ENCODE results near the gene AHDC1.

The AHDC1 gene

DNA sequence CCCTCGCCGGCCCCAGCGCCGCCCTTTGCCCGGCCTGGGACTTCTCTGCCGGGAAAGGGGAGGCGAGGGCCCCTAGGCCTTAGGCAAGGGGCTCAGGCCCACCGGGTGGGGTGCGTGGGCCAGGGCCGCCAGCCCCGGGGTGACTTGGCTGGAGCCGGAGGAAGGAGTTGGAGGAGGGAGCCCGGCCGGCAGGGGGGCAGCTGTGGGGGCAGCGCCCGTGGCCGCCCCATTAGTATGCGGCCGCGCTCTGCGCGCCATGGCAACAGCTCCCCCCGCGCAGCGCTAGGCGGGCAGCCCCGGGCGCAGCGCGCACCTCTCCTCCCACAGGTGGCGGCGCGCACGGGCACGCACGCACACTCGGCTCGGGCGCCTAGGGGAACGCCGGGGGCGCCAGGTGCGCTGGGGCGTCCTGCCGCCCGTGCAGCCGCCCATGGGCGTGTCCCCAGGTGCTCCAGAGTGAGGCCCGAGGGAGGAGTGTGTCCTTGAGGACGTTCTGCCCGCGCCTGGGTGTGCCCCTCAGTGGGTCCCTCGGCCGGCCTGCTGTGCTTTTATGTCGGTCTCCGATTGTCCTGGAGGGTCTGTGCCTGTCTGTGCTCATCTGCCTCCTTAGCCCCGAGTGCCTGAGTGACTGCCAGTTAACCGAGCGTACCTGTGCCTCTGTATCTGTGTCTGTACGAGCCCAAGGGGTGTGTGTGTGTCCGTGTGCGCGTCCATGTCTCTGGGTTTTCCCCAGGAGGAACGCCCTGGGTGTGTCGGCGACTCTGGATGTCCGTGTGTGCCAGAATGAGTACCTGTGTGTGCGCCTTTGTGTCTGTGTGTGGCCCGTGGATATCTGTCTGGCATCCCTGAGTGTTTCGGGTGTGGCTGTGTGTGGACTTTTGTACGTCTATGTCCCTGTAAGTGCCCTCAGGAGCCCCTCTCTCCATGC, 75.8 kb downstream of the AHDC1 start:
- DNase-seq, result no peak
- in situ Hi-C loops (cut with MboI; ENCODE audit: low pct_unique_long_range_greater_than_20kb, low sequenced_read_pairs), result no loop called here

DNA sequence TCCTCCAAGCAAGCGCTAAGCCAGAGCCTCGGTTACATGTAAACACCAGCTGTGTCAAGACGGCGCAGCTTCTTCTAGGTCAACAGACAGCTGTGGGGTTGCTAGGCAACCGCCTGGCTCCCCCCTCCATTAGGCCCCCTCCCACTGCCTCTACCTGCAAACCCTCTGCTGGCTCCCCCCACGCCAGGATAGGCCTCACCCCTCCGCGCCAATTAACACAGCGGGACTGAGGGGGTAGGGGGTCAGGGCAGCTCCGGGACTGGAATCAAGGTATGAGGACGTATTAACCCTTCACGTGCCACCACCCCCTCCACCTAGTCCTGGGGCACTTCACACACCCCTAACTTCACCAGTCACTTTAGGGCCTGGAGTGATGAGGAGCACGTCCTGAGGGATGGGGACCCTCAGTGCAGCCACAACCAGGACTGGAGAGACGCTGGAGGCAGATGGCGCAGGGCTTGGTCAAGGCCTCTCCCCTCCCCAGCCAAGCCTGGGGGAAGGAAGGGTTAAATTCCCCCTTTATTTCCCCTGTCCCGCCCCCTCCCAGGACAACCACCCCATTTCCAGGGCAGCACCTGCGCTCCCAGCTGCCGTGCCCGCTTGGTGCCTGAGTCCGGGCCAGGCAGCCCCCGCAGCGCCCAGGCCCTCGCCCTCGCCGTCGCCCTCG, 76.6 kb downstream of the AHDC1 start:
- DNase-seq, result peak; percentile 65
- in situ Hi-C loops (cut with MboI; ENCODE audit: low pct_unique_long_range_greater_than_20kb, low sequenced_read_pairs), result no loop called here

DNA sequence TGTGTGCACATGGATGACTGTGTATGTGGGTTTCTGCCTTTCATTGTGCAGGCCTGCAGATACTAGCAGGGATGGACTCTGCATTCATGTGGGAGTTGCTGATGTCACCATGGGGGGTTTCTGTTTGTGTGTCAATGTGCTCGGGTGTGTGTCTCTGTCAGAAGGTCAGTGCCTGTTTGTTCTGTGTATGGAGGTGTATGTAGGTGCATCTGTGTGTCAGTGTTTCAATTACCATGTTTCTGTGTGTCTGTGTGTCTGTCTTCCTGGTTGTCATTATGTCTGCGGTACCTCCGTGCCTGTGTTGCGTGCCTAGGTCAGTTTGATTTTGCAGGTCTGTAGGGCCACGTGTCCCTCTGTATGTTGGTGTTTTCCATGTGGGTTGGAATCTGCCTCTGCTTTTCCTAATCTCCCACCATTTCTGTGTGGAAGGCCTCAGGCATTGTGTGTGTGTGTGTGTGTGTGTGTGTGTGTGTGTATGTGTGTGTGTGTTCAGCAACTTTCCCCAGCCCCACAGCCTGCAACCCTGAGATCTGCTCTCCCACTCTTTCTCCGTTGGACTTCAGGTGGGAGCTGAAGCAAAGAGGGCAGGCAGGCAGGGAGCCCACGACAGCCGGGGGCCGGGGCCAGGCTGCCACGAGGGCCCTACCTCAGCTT, 77.2 kb downstream of the AHDC1 start:
- peak; percentile 35 for DNase-seq
- in situ Hi-C loops (cut with MboI; ENCODE audit: low pct_unique_long_range_greater_than_20kb, low sequenced_read_pairs), result no loop called here

DNA sequence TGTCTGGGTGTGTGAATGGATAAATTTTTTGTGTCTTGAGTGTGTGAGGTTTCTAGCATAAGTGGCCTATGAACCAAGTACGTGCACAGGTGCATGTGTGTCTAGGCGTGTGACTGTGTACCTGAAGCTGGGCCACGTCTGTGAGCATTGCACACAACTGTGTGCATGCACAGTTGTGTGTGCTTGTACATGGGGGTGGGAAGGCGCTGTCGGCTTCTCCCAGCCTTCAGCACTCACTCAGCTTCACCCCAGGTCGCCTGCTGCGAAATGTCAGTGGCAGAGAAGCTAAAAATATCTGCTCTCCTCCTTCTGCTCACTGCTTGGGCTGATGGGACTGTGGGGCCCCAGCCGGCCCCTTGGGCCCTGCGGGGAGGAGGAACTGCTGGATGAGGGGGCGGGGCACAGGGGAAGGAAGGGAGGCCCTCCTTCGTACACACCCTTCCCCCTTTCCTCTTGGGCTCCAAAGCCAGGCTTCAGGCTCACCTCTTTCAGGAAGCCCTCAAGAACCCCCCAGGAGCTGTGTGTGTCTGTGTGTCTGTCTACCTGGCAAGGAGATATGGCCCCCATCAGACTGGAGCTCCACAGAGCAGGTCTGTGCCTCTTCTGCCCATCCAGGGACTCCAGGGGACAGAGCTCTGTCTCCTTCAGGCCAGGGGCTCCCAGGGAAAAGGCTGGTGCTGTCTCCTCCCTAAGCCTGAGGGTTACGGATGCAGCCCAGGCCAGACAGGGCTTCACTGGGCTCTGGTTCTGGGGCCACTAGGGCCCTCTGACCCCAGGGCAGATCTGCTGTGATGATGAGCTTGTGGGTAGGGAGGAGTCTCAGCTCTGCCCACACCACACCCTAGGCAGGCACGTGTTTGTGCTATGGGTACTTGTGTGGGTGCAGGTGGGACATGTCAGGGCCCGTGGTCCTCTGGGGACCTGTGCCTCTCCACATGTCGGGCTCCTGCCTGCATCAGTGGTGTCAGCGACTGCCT, 78.4 kb downstream of the AHDC1 start:
- in situ Hi-C loops (cut with MboI; ENCODE audit: low pct_unique_long_range_greater_than_20kb, low sequenced_read_pairs), result no loop called here
- DNase-seq, result peak; percentile 96

DNA sequence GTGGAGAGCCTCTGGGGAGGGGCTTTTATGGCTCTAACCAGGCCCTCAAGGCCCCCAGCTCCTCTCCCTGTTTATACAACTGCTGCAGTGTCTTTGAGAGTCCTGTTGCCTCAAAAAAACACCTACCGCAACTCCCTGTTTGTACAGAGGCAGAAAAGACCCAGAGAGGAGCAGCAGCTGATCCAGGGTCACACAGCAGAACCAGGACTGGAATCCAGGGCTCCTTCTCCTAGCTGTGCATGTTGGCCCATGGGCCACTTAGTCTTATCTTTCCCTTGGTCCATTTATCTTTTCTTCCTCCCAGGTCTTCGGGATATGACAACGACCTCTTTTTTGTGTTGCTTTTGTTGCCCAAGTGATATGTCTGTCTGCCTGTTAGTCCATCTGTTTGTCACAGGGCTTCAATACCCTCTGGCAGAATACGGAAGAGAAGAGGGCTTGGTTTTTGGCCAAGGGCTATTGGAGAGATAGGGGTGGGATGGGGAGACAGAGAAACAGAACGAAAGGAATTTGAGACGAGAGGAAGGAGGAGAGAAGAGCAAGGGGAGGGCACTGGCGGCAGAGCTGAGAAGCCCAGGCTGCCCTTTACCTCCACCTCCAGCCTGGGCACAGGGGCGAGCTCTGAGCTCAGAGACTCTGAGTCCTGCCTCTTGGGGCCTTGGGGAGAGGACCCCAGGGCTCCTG, 80.5 kb downstream of the AHDC1 start:
- no peak for DNase-seq
- in situ Hi-C loops (cut with MboI; ENCODE audit: low pct_unique_long_range_greater_than_20kb, low sequenced_read_pairs), result no loop called here

DNA sequence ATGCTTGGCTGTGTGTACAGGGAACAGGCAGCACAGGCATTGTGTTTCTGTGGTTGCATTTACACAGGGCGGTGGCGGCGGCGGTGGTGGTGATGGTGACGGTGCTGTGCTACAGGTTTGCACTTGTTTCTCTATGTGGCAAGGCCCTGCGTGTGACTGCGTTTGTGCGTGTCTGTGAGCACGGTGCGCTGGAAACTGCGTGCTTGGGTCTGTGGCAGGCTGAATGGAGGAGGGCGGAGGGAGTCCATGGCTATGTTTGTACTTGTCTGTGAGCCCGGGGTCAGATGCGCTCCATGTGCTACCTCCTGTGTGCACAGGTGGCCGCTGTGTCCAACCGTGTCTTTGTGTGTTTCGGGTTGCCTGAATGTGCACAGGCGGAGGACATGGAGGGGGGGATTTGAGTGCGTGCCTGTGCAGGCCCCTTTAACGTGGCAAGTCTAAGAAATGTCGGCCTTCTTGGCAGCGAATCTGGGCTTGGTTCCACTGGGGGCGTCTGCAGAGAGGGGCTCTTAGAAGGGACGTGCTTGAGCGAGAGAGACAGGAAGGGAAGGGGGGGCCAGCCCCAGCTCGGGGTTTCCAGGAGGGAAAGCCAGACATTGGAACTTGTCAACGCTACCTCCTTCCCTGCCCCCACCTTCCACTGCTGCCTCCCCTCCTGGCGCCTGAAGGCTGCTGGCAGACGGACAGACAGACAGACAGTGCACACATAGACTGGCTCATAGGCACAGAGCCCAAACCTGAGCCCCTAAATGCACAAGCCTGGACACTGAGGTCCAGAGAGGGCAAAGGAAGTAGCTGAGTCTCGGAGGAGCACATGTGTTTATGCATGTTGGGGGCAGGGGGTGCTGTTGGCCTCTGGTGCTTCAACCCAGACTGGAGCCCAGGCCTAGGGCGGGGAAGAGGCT, 81.3 kb downstream of the AHDC1 start:
- in situ Hi-C loops (cut with MboI; ENCODE audit: low pct_unique_long_range_greater_than_20kb, low sequenced_read_pairs), result no loop called here
- peak; percentile 50 for DNase-seq

DNA sequence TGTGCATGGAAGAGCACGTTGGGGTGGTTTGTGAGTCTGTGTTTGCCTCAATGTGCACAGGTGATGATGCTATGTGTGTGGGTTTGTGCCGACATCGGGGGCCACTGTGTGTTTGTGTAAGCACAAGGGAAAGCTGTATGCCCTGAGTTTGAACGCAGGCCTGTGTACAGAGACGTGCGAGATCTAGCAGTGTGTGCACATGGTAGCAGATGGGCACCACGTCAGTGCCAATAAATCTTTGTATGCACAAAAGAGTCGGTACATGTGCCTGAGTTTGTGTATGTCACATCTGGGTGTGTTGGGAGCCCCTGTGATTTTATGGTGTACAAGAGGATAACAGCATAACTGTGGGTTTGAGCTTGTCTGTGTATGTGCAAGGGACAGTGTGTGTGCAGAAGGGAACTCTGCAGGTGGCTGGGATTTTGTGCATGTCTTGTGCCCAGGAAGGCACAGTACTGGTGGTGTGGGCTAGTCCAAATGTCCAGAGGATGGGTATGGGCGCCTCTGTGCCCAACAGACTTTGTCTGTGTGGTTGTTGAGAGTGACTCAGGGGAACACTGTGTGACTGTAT, 82.0 kb downstream of the AHDC1 start:
- in situ Hi-C loops (cut with MboI; ENCODE audit: low pct_unique_long_range_greater_than_20kb, low sequenced_read_pairs), result no loop called here
- no peak for DNase-seq

DNA sequence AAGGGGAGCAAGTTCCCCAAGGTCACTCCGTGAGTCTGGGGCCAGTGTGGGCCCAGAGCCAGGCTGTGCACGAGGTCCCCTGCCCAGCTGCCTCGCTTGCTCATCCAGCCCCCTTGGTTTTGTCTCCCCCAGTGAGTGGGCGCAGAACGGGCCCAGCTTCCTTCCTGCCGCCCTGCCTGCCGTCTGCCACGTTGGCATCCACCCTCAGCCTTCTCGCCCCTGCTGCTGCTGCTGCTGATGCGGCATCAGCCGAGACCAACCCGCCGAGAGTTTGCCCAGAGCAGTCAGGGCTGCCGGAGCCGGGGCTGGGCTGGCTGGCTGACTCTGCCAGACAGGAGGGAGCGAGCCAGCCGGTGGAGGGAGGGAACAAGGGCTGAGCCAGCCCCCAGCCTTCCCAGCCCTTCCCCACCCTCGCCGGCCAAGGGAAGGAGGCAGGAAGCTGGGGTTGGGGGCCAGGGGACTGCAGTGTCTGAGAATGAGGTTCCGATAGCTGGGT, 82.6 kb downstream of the AHDC1 start:
- in situ Hi-C loops (cut with MboI; ENCODE audit: low pct_unique_long_range_greater_than_20kb, low sequenced_read_pairs), result no loop called here
- DNase-seq, result no peak

DNA sequence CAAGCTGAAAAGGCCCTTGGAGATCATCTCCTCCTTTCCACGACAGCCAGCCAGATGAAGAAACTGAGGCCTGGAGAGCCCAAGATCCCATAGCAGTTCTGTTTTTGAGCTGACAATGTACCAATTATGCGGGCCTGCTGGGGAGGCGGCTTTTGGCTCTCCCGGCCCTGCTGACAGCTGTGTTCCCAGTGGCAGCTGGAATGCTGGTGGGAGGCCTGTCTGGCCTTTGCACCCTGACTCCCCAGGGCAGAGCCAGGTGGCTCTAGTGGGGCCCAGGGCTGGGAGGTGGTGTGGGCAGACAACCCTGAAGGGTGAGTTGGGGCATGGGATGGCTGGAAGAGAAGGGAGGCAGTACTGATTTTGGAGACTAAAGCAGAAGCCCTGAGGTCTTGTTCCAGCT, 83.3 kb downstream of the AHDC1 start:
- in situ Hi-C loops (cut with MboI; ENCODE audit: low pct_unique_long_range_greater_than_20kb, low sequenced_read_pairs), result no loop called here
- DNase-seq, result no peak

DNA sequence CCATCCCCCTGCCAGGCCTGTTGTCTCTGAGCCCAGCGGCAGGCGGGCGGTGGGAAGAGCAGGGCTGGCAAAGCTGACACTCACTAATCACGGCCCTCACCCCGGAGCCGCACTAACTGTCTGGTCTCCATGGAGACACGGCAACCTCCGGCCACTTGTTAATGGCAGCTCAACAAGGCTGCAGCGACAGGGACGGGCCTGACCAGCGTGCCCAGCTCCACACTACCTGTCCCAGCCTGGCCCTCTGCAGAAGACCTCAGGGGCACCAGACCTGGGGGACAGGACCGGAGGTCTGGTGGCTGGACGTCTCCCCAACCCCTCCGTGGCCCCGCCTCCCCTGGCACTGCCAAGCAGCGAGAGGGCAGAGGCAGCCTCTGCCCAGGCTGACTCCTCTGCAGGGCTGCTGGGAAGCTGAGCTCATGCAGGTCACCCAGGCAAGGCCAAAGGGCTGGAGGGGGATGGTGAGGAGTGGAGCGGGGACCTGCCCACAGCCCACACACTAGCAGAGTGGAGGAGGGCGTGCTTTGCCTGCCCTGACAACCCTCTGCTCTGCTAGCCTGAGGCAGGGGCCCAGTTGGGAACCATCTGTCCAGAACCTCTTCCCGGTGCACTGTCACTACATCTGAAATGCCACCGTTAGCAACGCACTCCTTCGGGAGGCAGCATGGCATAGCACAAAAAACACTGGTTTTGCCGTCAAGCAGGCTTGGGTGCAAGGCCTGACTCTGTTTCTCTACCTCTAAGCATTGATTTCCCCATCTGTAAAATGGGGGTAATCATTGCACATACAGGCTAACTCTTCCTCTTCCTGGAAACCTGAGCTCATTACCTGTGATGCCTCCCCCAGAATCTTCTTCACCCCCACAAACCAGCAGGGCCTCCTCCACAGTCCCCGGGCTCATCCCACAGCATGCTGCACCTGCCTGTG, 84.3 kb downstream of the AHDC1 start:
- in situ Hi-C loops (cut with MboI; ENCODE audit: low pct_unique_long_range_greater_than_20kb, low sequenced_read_pairs), result no loop called here
- no peak for DNase-seq

DNA sequence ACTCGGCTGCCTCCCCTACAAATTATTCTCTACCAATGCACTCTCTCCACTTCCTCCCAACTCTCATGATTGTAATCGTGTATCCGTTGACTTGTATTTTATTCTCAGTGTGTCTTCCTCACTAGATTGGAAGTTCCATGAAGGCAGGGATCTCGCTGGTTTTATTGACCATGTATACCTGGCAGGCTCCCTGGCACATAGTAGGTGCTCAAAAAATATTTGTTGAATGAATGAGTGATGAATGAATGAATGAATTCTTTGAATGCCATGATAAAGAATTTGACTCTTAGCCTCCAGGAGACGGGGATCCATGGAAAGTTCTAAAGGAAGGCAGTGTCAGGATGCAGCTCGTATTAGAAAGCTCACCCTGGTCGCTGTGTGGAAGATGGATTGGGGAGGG, 85.1 kb downstream of the AHDC1 start:
- in situ Hi-C loops (cut with MboI; ENCODE audit: low pct_unique_long_range_greater_than_20kb, low sequenced_read_pairs), result no loop called here
- no peak for DNase-seq

DNA sequence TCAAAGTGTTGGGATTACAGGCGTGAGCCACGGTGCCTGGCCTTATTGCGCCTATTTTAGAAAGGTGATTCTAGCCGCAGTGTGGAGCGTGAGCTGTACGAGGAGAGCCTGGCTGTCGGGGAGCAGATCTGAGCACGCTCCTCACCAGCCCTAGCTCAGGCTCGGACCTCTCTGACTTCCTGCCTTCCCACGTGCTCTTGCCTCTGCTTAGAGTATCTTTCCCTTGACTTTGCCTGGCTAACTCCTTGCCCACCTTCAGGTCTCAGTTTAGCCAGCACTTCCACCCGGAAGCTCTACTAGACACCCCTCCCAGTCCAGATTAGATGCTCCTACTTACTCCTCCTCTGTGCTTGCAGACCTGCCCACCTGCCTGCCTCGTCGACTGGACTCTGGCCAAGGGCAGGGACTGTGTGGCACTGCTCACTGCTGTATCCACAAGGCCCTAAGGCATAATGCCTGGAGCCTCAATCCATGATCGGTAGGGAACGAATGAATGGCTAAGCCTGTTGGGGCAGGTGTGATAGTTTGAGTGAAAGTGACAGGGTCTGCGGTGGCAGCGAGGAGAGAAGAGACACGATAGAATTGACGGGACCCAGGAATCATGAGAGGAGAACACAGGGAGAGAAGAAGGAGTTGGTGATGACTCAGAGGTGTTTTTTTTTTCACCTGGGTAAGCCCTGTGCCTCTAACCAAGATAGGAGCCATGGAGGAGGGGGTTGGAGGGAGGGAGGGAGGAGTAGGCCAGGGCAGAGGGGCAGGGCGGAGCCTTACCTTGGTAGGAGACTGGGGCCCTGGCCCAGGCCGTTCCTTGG, 85.8 kb downstream of the AHDC1 start:
- in situ Hi-C loops (cut with MboI; ENCODE audit: low pct_unique_long_range_greater_than_20kb, low sequenced_read_pairs), result no loop called here

DNA sequence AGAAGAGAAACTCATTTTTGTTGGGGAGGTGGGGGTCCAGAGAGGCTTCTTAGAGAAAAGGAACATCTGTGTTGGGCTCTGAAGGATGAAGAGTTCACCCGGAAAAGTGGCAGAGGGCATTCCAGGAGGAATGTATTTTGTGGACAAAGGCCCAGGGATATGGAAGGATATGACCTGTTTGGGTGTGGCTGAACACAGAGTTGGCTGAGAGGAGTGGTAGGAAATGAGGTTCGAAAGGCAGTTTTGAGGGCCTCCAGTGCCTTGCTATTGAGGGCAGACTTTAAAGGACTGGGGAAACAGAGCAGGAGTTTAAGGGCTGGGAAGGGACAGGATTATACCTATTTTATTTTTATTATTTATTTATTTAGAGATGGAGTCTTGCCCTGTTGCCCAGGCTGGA, 86.6 kb downstream of the AHDC1 start:
- DNase-seq, result no peak
- in situ Hi-C loops (cut with MboI; ENCODE audit: low pct_unique_long_range_greater_than_20kb, low sequenced_read_pairs), result no loop called here

More for the DNA sequence above, 85.8 kb downstream of the AHDC1 start:
- no peak for DNase-seq

DNA sequence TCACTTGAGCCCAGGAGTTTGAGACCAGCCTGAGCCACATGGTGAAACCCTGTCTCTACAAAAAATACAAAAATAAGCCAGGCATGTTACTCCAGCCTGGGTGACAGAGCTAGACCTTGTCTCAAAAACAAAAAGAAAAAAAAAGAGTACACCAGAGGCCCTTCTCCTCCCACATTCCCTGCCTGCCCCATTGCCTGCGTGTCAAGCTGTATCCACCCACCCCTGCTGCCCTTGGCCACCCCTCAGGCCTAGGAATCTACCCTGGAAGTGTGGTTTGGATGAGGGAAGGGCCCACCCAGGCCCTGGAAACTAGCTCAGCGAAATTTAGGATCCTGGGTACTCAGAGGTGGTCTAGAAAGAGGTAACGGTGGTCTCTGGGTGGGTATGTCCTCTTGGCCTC, 88.3 kb downstream of the AHDC1 start:
- in situ Hi-C loops (cut with MboI; ENCODE audit: low pct_unique_long_range_greater_than_20kb, low sequenced_read_pairs), result no loop called here
- no peak for DNase-seq

DNA sequence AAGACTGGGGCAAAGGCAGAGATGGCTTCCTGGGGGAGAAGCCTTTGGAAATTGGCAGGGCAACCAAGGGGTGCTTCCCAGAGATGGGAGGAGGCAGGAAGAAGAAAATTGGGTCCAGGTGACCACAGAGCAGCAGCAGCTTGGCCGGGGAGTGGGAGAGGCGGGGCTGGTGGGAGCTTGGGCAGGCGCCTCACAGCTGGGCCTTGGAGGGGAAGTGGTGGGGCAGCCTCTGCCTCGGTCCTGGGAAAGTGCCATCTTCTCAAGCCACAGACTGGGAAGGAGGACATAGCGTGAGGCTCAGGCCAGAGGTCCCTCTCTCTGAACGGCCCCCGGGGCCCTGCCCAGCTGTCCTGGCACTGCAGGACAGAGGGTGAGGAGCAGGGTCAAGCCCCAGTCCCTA, 90.0 kb downstream of the AHDC1 start:
- peak; percentile 49 for DNase-seq
- in situ Hi-C loops (cut with MboI; ENCODE audit: low pct_unique_long_range_greater_than_20kb, low sequenced_read_pairs), result no loop called here

All from KBM-7 (cell line).